Stimulated activated CD8-positive, alpha-beta memory T cell treated with anti-CD3 and anti-CD28 coated beads, Interleukin-12 subunit alpha, Interleukin-12 subunit beta, amount 100 ng/mL, for 24 hours (primary cell): Measurements from ENCODE around the gene GRK5.

Source experiments
- DNase-seq: peaks from one replicate; pipeline ENCODE4 v3.0.0-alpha.2; 2020; ENCODE audit errors: extremely low read depth

GRK5 gene

GRCh38 chr10:119377958-119378736 is 170.8 kb downstream of the GRK5 start:
- no peak for DNase-seq

- DNase-seq, result no peak
Observed at GRCh38 chr10:119378737-119379067, 171.3 kb downstream of the GRK5 start.

GRCh38 chr10:119379466-119380071 is 172.2 kb downstream of the GRK5 start:
- DNase-seq, result no peak

- DNase-seq, result no peak
Observed at GRCh38 chr10:119383174-119383856, 175.9 kb downstream of the GRK5 start.

GRCh38 chr10:119384127-119384526 is 176.8 kb downstream of the GRK5 start:
- DNase-seq, result no peak

GRCh38 chr10:119386666-119387065 is 179.3 kb downstream of the GRK5 start:
- no peak for DNase-seq

GRCh38 chr10:119388849-119389345 is 181.5 kb downstream of the GRK5 start:
- DNase-seq, result no peak

GRCh38 chr10:119391440-119392251 is 184.3 kb downstream of the GRK5 start:
- no peak for DNase-seq

- no peak for DNase-seq
Observed at GRCh38 chr10:119393019-119393418, 185.6 kb downstream of the GRK5 start.

- DNase-seq, result no peak
Observed at GRCh38 chr10:119393421-119393820, 186.1 kb downstream of the GRK5 start.

GRCh38 chr10:119393845-119394244 is 186.5 kb downstream of the GRK5 start:
- DNase-seq, result no peak

GRCh38 chr10:119394657-119395279 is 187.4 kb downstream of the GRK5 start:
- no peak for DNase-seq

GRCh38 chr10:119395280-119396007 is 188.1 kb downstream of the GRK5 start:
- no peak for DNase-seq

- DNase-seq, result no peak
Observed at GRCh38 chr10:119396008-119396708, 188.8 kb downstream of the GRK5 start.

- DNase-seq, result no peak
Observed at GRCh38 chr10:119396709-119397071, 189.3 kb downstream of the GRK5 start.

- DNase-seq, result no peak
Observed at GRCh38 chr10:119397416-119397815, 190.0 kb downstream of the GRK5 start.

- no peak for DNase-seq
Observed at GRCh38 chr10:119398996-119399395, 191.6 kb downstream of the GRK5 start.

- DNase-seq, result no peak
Observed at GRCh38 chr10:119399466-119399865, 192.1 kb downstream of the GRK5 start.

- DNase-seq, result no peak
Observed at GRCh38 chr10:119401671-119402395, 194.5 kb downstream of the GRK5 start.

GRCh38 chr10:119403921-119404320 is 196.6 kb downstream of the GRK5 start:
- DNase-seq, result no peak
